GM21723 (cell line): ENCODE results near the gene D2HGDH.
"Not testable (repeated sequence)": the region's sequence is repeated elsewhere in the genome, so short reads cannot be mapped to it uniquely, and the experiment has no call there.

Experiments
- ATAC-seq: cut with Tn5 transposase; IDR thresholded peaks from one replicate; pipeline ENCODE4 v1.9.1; 2021; ENCODE audit warnings: mild to moderate bottlenecking, moderate library complexity; ENCODE audit not compliant: unreplicated experiment

The D2HGDH gene

DNA sequence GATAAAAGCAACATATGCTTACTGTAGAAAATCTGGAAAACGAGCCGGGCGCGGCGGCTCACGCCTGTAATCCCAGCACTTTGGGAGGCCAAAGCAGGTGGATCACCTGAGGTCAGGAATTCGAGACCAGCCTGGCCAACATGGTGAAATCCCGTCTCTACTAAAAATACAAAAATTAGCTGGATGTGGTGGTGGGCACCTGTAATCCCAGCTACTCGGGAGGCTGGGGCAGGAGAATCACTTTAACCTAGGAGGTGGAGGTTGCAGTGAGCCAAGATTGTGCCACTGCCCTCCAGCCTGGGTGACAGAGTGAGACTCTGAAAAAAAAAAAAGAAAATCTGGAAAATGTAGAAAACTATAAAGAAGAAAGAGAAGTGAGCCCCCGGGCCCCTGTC, 83.4 kb downstream of the D2HGDH start:
- not testable (repeated sequence) for ATAC-seq
